ENCODE results near the gene SCYGR1. TPM values are rescaled to one million over a fixed set of nuclear protein-coding genes. Genes with fewer than 3 reads are reported as not detected.

Gene SCYGR1
- polyA plus RNA-seq, 1 donor from 2014 or later = not detected

DNA sequence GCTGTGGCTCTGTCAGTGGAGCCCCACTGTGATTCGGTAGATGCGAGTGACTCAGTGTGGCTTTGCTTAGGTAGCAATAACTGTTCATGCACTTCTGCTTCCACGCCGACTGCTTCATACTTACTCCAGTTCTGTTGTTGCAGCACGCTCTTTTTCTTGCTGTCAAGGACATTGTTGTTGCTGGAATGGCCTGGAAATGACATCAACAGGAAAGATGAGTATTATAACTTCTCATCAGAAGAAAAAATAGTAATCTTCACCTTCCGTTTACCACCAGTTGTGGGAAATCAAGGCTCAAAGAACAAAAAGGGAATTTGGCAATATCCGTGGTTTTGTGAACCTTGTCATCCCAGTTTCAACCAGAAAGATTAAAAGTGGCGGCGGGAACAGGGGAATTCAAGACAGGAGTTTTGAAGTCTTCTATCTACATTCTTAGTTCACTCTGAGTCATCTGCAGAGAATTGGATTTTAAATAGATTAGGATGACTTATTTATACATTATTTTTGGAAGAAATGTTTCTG is 16.9 kb downstream of the SCYGR1 start:
- Histone ChIP-seq H3K36me3 (ENCODE audit: insufficient read depth, low read length) (no peaks in the 10 kb centered on the region), H3K9ac (ENCODE audit: low read length) (no peak overlapping the region), H3K79me2 (replicated peaks; ENCODE audit: insufficient read depth, low read length) (no peaks in the 10 kb centered on the region), H4K20me1 (ENCODE audit: insufficient read depth) (no peaks in the 10 kb centered on the region), H3K9me2 (ENCODE audit: insufficient read depth, low read length) (no peaks in the 10 kb centered on the region), H3F3A (ENCODE audit: insufficient read depth, low read length, poor library complexity, severe bottlenecking) (no peaks in the 10 kb centered on the region), H3K4me3 (ENCODE audit: low read length) (no peak overlapping the region), H3K9me3 (ENCODE audit: low read length) (no peaks in the 10 kb centered on the region), H2AFZ (ENCODE audit: low read depth, low read length) (no peak overlapping the region), H3K27me3 (ENCODE audit: insufficient read depth, low read depth, low read length) (no peaks in the 10 kb centered on the region), H3K27ac (ENCODE audit: low read length) (no peak overlapping the region), H3K4me2 (ENCODE audit: low read length) (no peak overlapping the region)
- TF ChIP-seq TAF1 (IDR thresholded peaks at IDR 0.05; ENCODE audit: low read depth) (no peak), RAD21 (conservative IDR thresholded peaks at IDR 0.05) (no peak), EZH2 (IDR thresholded peaks at IDR 0.05; ENCODE audit: borderline replicate concordance, insufficient read depth, low read length, poor library complexity, severe bottlenecking) (no peak), SMC3 (conservative IDR thresholded peaks at IDR 0.05; ENCODE audit: poor library complexity) (no peak), MXI1 (conservative IDR thresholded peaks at IDR 0.05; ENCODE audit: poor library complexity, severe bottlenecking) (no peak), EP300 (conservative IDR thresholded peaks at IDR 0.05; ENCODE audit: poor library complexity, severe bottlenecking) (no peak), POLR2AphosphoS5 (IDR thresholded peaks at IDR 0.05) (no peak)
- TF ChIP-seq, protein P1, sequence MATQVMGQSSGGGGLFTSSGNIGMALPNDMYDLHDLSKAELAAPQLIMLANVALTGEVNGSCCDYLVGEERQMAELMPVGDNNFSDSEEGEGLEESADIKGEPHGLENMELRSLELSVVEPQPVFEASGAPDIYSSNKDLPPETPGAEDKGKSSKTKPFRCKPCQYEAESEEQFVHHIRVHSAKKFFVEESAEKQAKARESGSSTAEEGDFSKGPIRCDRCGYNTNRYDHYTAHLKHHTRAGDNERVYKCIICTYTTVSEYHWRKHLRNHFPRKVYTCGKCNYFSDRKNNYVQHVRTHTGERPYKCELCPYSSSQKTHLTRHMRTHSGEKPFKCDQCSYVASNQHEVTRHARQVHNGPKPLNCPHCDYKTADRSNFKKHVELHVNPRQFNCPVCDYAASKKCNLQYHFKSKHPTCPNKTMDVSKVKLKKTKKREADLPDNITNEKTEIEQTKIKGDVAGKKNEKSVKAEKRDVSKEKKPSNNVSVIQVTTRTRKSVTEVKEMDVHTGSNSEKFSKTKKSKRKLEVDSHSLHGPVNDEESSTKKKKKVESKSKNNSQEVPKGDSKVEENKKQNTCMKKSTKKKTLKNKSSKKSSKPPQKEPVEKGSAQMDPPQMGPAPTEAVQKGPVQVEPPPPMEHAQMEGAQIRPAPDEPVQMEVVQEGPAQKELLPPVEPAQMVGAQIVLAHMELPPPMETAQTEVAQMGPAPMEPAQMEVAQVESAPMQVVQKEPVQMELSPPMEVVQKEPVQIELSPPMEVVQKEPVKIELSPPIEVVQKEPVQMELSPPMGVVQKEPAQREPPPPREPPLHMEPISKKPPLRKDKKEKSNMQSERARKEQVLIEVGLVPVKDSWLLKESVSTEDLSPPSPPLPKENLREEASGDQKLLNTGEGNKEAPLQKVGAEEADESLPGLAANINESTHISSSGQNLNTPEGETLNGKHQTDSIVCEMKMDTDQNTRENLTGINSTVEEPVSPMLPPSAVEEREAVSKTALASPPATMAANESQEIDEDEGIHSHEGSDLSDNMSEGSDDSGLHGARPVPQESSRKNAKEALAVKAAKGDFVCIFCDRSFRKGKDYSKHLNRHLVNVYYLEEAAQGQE (IDR thresholded peaks at IDR 0.05; ENCODE audit: borderline replicate concordance) = no peak
- TF ChIP-seq, protein P2, sequence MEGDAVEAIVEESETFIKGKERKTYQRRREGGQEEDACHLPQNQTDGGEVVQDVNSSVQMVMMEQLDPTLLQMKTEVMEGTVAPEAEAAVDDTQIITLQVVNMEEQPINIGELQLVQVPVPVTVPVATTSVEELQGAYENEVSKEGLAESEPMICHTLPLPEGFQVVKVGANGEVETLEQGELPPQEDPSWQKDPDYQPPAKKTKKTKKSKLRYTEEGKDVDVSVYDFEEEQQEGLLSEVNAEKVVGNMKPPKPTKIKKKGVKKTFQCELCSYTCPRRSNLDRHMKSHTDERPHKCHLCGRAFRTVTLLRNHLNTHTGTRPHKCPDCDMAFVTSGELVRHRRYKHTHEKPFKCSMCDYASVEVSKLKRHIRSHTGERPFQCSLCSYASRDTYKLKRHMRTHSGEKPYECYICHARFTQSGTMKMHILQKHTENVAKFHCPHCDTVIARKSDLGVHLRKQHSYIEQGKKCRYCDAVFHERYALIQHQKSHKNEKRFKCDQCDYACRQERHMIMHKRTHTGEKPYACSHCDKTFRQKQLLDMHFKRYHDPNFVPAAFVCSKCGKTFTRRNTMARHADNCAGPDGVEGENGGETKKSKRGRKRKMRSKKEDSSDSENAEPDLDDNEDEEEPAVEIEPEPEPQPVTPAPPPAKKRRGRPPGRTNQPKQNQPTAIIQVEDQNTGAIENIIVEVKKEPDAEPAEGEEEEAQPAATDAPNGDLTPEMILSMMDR (IDR thresholded peaks at IDR 0.05; ENCODE audit: poor library complexity, severe bottlenecking) = no peak

GRCh38 chr2:227370092-227370491 is 17.7 kb downstream of the SCYGR1 start:
- Histone ChIP-seq H3F3A (ENCODE audit: insufficient read depth, low read length, poor library complexity, severe bottlenecking) (no peaks in the 10 kb centered on the region), H3K27me3 (ENCODE audit: insufficient read depth, low read depth, low read length) (no peaks in the 10 kb centered on the region), H3K9me3 (ENCODE audit: low read length) (no peaks in the 10 kb centered on the region), H3K4me2 (ENCODE audit: low read length) (no peak overlapping the region), H3K27ac (ENCODE audit: low read length) (no peak overlapping the region), H2AFZ (ENCODE audit: low read depth, low read length) (no peak overlapping the region), H3K4me3 (ENCODE audit: low read length) (no peak overlapping the region), H3K36me3 (ENCODE audit: insufficient read depth, low read length) (no peaks in the 10 kb centered on the region), H4K20me1 (ENCODE audit: insufficient read depth) (no peaks in the 10 kb centered on the region), H3K9ac (ENCODE audit: low read length) (no peak overlapping the region), H3K9me2 (ENCODE audit: insufficient read depth, low read length) (no peaks in the 10 kb centered on the region), H3K79me2 (replicated peaks; ENCODE audit: insufficient read depth, low read length) (no peaks in the 10 kb centered on the region)
- TF ChIP-seq POLR2AphosphoS5 (IDR thresholded peaks at IDR 0.05) (no peak), RAD21 (conservative IDR thresholded peaks at IDR 0.05) (no peak), EP300 (conservative IDR thresholded peaks at IDR 0.05; ENCODE audit: poor library complexity, severe bottlenecking) (no peak), TAF1 (IDR thresholded peaks at IDR 0.05; ENCODE audit: low read depth) (no peak), SMC3 (conservative IDR thresholded peaks at IDR 0.05; ENCODE audit: poor library complexity) (no peak), MXI1 (conservative IDR thresholded peaks at IDR 0.05; ENCODE audit: poor library complexity, severe bottlenecking) (no peak), EZH2 (IDR thresholded peaks at IDR 0.05; ENCODE audit: borderline replicate concordance, insufficient read depth, low read length, poor library complexity, severe bottlenecking) (no peak)
- TF ChIP-seq, protein P2 (IDR thresholded peaks at IDR 0.05; ENCODE audit: poor library complexity, severe bottlenecking) = no peak
- TF ChIP-seq, protein P1 (IDR thresholded peaks at IDR 0.05; ENCODE audit: borderline replicate concordance) = no peak
